ENCODE measurements around the gene NUBP1. TPM values are rescaled to one million over a fixed set of nuclear protein-coding genes. Genes with fewer than 3 reads are reported as not detected.

NUBP1 gene
- 18.4 TPM for total RNA-seq (ENCODE audit: unreplicated experiment)
- long read RNA-seq, transcript NUBP1-201 (11 exons, 1,228 nt), result major isoform, 5 of 6 reads
- long read RNA-seq, partial matches to known transcripts, result 1 of 6 reads
- long read RNA-seq, other reads (novel, unspliced or antisense), result 0 of 6 reads

- peak within 1 kb of the TSS; percentile 93 for H3K4me3 Mint-ChIP-seq (ENCODE audit: unreplicated experiment)
- H3K4me1 Mint-ChIP-seq (ENCODE audit: unreplicated experiment), result peaks cover 13% of the 10 kb centered on the region
- peaks cover 4% of the 10 kb centered on the region for H3K27me3 Mint-ChIP-seq (ENCODE audit: unreplicated experiment)
- no peaks in the 10 kb centered on the region for H3K9me3 Mint-ChIP-seq (ENCODE audit: unreplicated experiment)
- DNase-seq (ENCODE audit: low spot score), result peak; percentile 99
- H3K36me3 Mint-ChIP-seq (ENCODE audit: low read depth, unreplicated experiment), result no peaks in the 10 kb centered on the region
- peak within 1 kb of the TSS; percentile 99 for H3K27ac Mint-ChIP-seq (ENCODE audit: unreplicated experiment)
- no peak for TF ChIP-seq CTCF (IDR thresholded peaks at IDR 0.05; ENCODE audit: unreplicated experiment)
Measured at GRCh38 chr16:10743610-10744369, at the start of gene NUBP1. Gene NUBP1 (plus strand): TSS chr16:10743842. CDS start chr16:10743864, 22 bp downstream.

- Mint-ChIP-seq H3K36me3 (ENCODE audit: low read depth, unreplicated experiment) (no peaks in the 10 kb centered on the region), H3K27ac (ENCODE audit: unreplicated experiment) (no peak overlapping the region), H3K4me1 (ENCODE audit: unreplicated experiment) (no peaks in the 10 kb centered on the region), H3K4me3 (ENCODE audit: unreplicated experiment) (no peak overlapping the region), H3K9me3 (ENCODE audit: unreplicated experiment) (no peaks in the 10 kb centered on the region), H3K27me3 (ENCODE audit: unreplicated experiment) (peaks cover 2% of the 10 kb centered on the region)
- DNase-seq (ENCODE audit: low spot score), result no peak
- no peak for TF ChIP-seq CTCF (IDR thresholded peaks at IDR 0.05; ENCODE audit: unreplicated experiment)
Measured at GRCh38 chr16:10693889-10694288, 49.8 kb upstream of the NUBP1 start.

GRCh38 chr16:10694306-10694705 is 49.3 kb upstream of the NUBP1 start:
- Mint-ChIP-seq H3K9me3 (ENCODE audit: unreplicated experiment) (no peaks in the 10 kb centered on the region), H3K36me3 (ENCODE audit: low read depth, unreplicated experiment) (no peaks in the 10 kb centered on the region), H3K4me3 (ENCODE audit: unreplicated experiment) (no peak overlapping the region), H3K4me1 (ENCODE audit: unreplicated experiment) (no peaks in the 10 kb centered on the region), H3K27ac (ENCODE audit: unreplicated experiment) (no peak overlapping the region), H3K27me3 (ENCODE audit: unreplicated experiment) (no peaks in the 10 kb centered on the region)
- DNase-seq (ENCODE audit: low spot score), result no peak
- no peak for TF ChIP-seq CTCF (IDR thresholded peaks at IDR 0.05; ENCODE audit: unreplicated experiment)

GRCh38 chr16:10694830-10695229 is 48.8 kb upstream of the NUBP1 start, which contains the start of gene TEKT5:
Gene TEKT5 (minus strand): TSS chr16:10694930. CDS start chr16:10694873, 57 bp downstream.
- no peaks in the 10 kb centered on the region for H3K9me3 Mint-ChIP-seq (ENCODE audit: unreplicated experiment)
- H3K27ac Mint-ChIP-seq (ENCODE audit: unreplicated experiment), result no peak within 1 kb of the TSS
- DNase-seq (ENCODE audit: low spot score), result no peak
- no peaks in the 10 kb centered on the region for H3K36me3 Mint-ChIP-seq (ENCODE audit: low read depth, unreplicated experiment)
- H3K27me3 Mint-ChIP-seq (ENCODE audit: unreplicated experiment), result no peaks in the 10 kb centered on the region
- no peaks in the 10 kb centered on the region for H3K4me1 Mint-ChIP-seq (ENCODE audit: unreplicated experiment)
- TF ChIP-seq CTCF (IDR thresholded peaks at IDR 0.05; ENCODE audit: unreplicated experiment), result no peak
- H3K4me3 Mint-ChIP-seq (ENCODE audit: unreplicated experiment), result no peak within 1 kb of the TSS

DNA sequence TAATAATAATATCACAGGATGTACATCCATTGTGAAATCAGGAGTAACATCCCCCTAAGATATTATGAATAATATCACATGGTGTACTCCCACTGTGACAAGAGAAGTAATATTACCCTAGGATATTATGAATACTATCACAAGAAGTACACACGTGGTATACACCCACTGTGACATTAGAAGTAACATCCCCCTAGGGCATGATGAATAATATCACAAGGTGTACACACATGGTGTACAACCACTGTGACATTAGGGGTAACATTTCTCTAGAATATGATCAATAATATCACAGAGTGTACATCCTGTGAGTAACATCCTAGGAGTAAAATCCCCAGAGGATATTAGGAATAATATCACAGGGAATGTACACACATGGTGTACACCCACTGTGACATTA is 43.9 kb upstream of the NUBP1 start:
- TF ChIP-seq CTCF (IDR thresholded peaks at IDR 0.05; ENCODE audit: unreplicated experiment), result no peak
- H3K4me1 Mint-ChIP-seq (ENCODE audit: unreplicated experiment), result no peaks in the 10 kb centered on the region
- H3K36me3 Mint-ChIP-seq (ENCODE audit: low read depth, unreplicated experiment), result no peaks in the 10 kb centered on the region
- DNase-seq (ENCODE audit: low spot score), result no peak
- H3K27ac Mint-ChIP-seq (ENCODE audit: unreplicated experiment), result no peak overlapping the region
- no peaks in the 10 kb centered on the region for H3K9me3 Mint-ChIP-seq (ENCODE audit: unreplicated experiment)
- no peak overlapping the region for H3K4me3 Mint-ChIP-seq (ENCODE audit: unreplicated experiment)
- H3K27me3 Mint-ChIP-seq (ENCODE audit: unreplicated experiment), result no peaks in the 10 kb centered on the region

Measured in endothelial cell (in vitro differentiated cells).